GM12878 (cell line): ENCODE measurements around the gene HECTD4. TPM values are rescaled to one million over a fixed set of nuclear protein-coding genes. Genes with fewer than 3 reads are reported as not detected.
A peak's percentile ranks its signal among the peaks of the same experiment; 100 is the strongest.

Experiments used
- CBFB ChIP-seq: IDR thresholded peaks from 2 replicates; pipeline ENCODE4 v1.6.1; 2016; ENCODE audit warnings: antibody characterized with exemption, low read depth
- FOXK2 ChIP-seq: fragments of 450-650 bp; IDR thresholded peaks from 2 replicates; pipeline ENCODE4 v1.6.1; 2017; ENCODE audit warnings: mild to moderate bottlenecking, moderate library complexity
- HDGF ChIP-seq: fragments of 450-650 bp; IDR thresholded peaks from 2 replicates; pipeline ENCODE4 v1.6.1; 2016; ENCODE audit warnings: antibody characterized with exemption
- NFYA ChIP-seq: IDR thresholded peaks from 2 replicates; pipeline ENCODE4 v1.6.1; 2011; ENCODE audit warnings: low read depth, mild to moderate bottlenecking, low read length, improper control_type of control experiment, borderline replicate concordance
- NR2C2 ChIP-seq: IDR thresholded peaks from 2 replicates; pipeline ENCODE4 v1.6.1; 2011; ENCODE audit warnings: borderline replicate concordance, low read depth; ENCODE audit not compliant: control insufficient read depth, insufficient read length
- NR2F1 ChIP-seq: fragments of 450-650 bp; conservative IDR thresholded peaks from 2 replicates; pipeline ENCODE4 v1.6.1; 2017; ENCODE audit warnings: mild to moderate bottlenecking
- SREBF1 ChIP-seq: IDR thresholded peaks from 2 replicates; pipeline ENCODE4 v1.6.1; 2012; ENCODE audit warnings: mild to moderate bottlenecking, low read length
- TCF12 ChIP-seq: IDR thresholded peaks from 2 replicates; pipeline ENCODE4 v1.6.1; 2011; ENCODE audit warnings: low read depth, mild to moderate bottlenecking, low read length
- TCF7 ChIP-seq: IDR thresholded peaks from 2 replicates; pipeline ENCODE4 v1.6.1; 2014; ENCODE audit warnings: antibody characterized with exemption, borderline replicate concordance
- WRNIP1 ChIP-seq: IDR thresholded peaks from 2 replicates; pipeline ENCODE4 v1.6.1; 2011; ENCODE audit warnings: low read depth, low read length, improper control_type of control experiment, borderline replicate concordance
- YBX1 ChIP-seq: fragments of 450-650 bp; IDR thresholded peaks from 2 replicates; pipeline ENCODE4 v1.6.1; 2016; ENCODE audit warnings: antibody characterized with exemption
- ZBED1 ChIP-seq: IDR thresholded peaks from 2 replicates; pipeline ENCODE4 v1.6.1; 2016; ENCODE audit warnings: borderline replicate concordance
- polyA plus RNA-seq, 11 experiments: library from polyadenylated mRNA; depleted of rRNA in 4 of 11; unstranded in 6 of 11; stranded (reverse) in 5 of 11; fragments of >200 nt; fragmentation: Nextera tagmentation in 4 of 11; fragmentation: Illumina TruSeq in 1 of 11; extraction: Ambion mirVana in 4 of 11; extraction: Trizol in 1 of 11; gene quantifications; 1 replicate in 1 of 11; 2 replicates in 10 of 11; pipeline versions ENCODE4 v1.2.1 to v1.2.3, GENCODE V29; 2011 to 2016; ENCODE audit warnings: inconsistent platforms in 2 of 11, missing spikeins in 2 of 11, low read depth in 1 of 11
- total RNA-seq, 4 experiments: library from RNA; depleted of rRNA in 3 of 4; stranded (reverse); fragments of >200 nt in 3 of 4; fragmentation: Illumina TruSeq in 1 of 4; extraction: Trizol in 1 of 4; gene quantifications; 2 replicates each; pipeline versions ENCODE4 v1.2.1 to v1.2.3, GENCODE V29; 2013 to 2021
- TF ChIP-seq, protein P1 (sequence below): fragments of 450-650 bp; formaldehyde crosslinking; IDR thresholded peaks from 2 replicates; pipeline ENCODE4 v1.5.0; 2022; ENCODE audit warnings: mild to moderate bottlenecking, missing genetic modification characterization
- TF ChIP-seq, protein P2 (sequence below): fragments of 450-650 bp; IDR thresholded peaks from 2 replicates; pipeline ENCODE4 v1.6.1; 2017; ENCODE audit warnings: borderline replicate concordance
- TF ChIP-seq, protein P3 (sequence below): fragments of 450-650 bp; formaldehyde crosslinking; IDR thresholded peaks from 2 replicates; pipeline ENCODE4 v1.4.0; 2020; ENCODE audit warnings: mild to moderate bottlenecking, moderate library complexity
- TF ChIP-seq, protein P4 (sequence below): fragments of 450-650 bp; IDR thresholded peaks from 2 replicates; pipeline ENCODE4 v1.6.1; 2016; ENCODE audit warnings: mild to moderate bottlenecking, moderate library complexity, borderline replicate concordance

HECTD4 gene
- total and polyA plus RNA-seq, 10 of the 15 experiments (the other 5 are each of a cell fraction or from before 2014, with no cell fraction given) = 5.8 to 43.9 (median 17.9) TPM

DNA sequence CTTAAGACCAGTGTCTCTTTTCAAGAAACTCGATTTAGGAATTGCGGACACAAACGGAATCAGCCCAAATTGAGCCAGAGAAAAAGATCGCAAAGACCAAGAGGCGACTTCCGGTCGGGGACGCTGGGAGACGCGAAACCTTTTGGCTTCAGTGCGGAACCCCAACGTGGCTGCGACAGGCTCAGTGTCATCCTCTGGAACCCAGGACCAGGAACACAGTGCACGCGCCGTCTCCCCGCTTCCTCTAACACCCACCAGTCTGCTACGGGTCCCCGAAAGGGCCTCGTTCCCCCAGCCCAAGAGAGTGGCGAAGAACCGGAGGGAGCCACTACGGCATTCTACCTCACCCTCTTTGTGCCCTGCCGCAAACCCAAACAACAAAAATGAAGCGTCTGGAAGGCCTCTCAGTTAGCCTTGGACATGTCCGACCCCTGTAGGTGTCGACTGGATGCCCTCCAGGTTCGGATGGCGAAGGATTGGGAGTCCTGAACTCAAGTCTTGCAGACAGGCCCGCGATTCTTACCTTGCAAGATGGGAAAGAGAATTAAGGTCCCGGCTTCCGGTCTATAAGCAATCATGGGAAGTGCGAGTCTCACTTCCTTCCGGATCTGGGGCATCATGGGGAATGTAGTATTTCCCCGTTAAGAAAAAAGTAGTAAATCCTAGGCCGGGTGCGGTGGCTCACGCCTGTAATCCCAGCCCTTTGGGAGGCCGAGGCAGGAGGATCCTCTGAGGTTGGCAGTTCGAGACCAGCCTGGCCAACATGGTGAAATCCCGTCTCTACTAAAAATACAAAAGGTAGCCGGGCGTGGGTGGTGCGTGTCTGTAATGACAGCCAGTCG lies 27.1 kb upstream of the HECTD4 start, which contains the start of gene RPL6 (continued):
- TF ChIP-seq, protein P1, sequence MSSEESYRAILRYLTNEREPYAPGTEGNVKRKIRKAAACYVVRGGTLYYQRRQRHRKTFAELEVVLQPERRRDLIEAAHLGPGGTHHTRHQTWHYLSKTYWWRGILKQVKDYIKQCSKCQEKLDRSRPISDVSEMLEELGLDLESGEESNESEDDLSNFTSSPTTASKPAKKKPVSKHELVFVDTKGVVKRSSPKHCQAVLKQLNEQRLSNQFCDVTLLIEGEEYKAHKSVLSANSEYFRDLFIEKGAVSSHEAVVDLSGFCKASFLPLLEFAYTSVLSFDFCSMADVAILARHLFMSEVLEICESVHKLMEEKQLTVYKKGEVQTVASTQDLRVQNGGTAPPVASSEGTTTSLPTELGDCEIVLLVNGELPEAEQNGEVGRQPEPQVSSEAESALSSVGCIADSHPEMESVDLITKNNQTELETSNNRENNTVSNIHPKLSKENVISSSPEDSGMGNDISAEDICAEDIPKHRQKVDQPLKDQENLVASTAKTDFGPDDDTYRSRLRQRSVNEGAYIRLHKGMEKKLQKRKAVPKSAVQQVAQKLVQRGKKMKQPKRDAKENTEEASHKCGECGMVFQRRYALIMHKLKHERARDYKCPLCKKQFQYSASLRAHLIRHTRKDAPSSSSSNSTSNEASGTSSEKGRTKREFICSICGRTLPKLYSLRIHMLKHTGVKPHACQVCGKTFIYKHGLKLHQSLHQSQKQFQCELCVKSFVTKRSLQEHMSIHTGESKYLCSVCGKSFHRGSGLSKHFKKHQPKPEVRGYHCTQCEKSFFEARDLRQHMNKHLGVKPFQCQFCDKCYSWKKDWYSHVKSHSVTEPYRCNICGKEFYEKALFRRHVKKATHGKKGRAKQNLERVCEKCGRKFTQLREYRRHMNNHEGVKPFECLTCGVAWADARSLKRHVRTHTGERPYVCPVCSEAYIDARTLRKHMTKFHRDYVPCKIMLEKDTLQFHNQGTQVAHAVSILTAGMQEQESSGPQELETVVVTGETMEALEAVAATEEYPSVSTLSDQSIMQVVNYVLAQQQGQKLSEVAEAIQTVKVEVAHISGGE (CRISPR knock-in tag) = no peak
- TF ChIP-seq TCF12 = peak; percentile 66; the same call in 1 of the 2 replicates
- no peak for TF ChIP-seq TCF7
- peak; percentile 51; the same call in 1 of the 2 replicates for TF ChIP-seq WRNIP1
- TF ChIP-seq, protein P2, sequence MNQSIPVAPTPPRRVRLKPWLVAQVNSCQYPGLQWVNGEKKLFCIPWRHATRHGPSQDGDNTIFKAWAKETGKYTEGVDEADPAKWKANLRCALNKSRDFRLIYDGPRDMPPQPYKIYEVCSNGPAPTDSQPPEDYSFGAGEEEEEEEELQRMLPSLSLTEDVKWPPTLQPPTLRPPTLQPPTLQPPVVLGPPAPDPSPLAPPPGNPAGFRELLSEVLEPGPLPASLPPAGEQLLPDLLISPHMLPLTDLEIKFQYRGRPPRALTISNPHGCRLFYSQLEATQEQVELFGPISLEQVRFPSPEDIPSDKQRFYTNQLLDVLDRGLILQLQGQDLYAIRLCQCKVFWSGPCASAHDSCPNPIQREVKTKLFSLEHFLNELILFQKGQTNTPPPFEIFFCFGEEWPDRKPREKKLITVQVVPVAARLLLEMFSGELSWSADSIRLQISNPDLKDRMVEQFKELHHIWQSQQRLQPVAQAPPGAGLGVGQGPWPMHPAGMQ = no peak
- TF ChIP-seq HDGF = no peak
- no peak for TF ChIP-seq YBX1
- TF ChIP-seq, protein P3, sequence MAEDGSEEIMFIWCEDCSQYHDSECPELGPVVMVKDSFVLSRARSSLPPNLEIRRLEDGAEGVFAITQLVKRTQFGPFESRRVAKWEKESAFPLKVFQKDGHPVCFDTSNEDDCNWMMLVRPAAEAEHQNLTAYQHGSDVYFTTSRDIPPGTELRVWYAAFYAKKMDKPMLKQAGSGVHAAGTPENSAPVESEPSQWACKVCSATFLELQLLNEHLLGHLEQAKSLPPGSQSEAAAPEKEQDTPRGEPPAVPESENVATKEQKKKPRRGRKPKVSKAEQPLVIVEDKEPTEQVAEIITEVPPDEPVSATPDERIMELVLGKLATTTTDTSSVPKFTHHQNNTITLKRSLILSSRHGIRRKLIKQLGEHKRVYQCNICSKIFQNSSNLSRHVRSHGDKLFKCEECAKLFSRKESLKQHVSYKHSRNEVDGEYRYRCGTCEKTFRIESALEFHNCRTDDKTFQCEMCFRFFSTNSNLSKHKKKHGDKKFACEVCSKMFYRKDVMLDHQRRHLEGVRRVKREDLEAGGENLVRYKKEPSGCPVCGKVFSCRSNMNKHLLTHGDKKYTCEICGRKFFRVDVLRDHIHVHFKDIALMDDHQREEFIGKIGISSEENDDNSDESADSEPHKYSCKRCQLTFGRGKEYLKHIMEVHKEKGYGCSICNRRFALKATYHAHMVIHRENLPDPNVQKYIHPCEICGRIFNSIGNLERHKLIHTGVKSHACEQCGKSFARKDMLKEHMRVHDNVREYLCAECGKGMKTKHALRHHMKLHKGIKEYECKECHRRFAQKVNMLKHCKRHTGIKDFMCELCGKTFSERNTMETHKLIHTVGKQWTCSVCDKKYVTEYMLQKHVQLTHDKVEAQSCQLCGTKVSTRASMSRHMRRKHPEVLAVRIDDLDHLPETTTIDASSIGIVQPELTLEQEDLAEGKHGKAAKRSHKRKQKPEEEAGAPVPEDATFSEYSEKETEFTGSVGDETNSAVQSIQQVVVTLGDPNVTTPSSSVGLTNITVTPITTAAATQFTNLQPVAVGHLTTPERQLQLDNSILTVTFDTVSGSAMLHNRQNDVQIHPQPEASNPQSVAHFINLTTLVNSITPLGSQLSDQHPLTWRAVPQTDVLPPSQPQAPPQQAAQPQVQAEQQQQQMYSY (CRISPR knock-in tag) = no peak
- TF ChIP-seq NR2C2 = no peak
- no peak for TF ChIP-seq FOXK2
- TF ChIP-seq CBFB = peak; percentile 87
- TF ChIP-seq, protein P4, sequence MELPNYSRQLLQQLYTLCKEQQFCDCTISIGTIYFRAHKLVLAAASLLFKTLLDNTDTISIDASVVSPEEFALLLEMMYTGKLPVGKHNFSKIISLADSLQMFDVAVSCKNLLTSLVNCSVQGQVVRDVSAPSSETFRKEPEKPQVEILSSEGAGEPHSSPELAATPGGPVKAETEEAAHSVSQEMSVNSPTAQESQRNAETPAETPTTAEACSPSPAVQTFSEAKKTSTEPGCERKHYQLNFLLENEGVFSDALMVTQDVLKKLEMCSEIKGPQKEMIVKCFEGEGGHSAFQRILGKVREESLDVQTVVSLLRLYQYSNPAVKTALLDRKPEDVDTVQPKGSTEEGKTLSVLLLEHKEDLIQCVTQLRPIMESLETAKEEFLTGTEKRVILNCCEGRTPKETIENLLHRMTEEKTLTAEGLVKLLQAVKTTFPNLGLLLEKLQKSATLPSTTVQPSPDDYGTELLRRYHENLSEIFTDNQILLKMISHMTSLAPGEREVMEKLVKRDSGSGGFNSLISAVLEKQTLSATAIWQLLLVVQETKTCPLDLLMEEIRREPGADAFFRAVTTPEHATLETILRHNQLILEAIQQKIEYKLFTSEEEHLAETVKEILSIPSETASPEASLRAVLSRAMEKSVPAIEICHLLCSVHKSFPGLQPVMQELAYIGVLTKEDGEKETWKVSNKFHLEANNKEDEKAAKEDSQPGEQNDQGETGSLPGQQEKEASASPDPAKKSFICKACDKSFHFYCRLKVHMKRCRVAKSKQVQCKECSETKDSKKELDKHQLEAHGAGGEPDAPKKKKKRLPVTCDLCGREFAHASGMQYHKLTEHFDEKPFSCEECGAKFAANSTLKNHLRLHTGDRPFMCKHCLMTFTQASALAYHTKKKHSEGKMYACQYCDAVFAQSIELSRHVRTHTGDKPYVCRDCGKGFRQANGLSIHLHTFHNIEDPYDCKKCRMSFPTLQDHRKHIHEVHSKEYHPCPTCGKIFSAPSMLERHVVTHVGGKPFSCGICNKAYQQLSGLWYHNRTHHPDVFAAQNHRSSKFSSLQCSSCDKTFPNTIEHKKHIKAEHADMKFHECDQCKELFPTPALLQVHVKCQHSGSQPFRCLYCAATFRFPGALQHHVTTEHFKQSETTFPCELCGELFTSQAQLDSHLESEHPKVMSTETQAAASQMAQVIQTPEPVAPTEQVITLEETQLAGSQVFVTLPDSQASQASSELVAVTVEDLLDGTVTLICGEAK = peak; percentile 96
- peak; percentile 36; the same call in 1 of the 2 replicates for TF ChIP-seq SREBF1
- TF ChIP-seq NFYA = no peak
- peak; percentile 92 for TF ChIP-seq ZBED1
- TF ChIP-seq NR2F1 = peak; percentile 19; the same call in 1 of the 2 replicates
